ENCODE results near the gene FXYD3.

- TF ChIP-seq CTCF (IDR thresholded peaks at IDR 0.05; ENCODE audit: low read depth, low read length) (no peak), EZH2phosphoT487 (IDR thresholded peaks at IDR 0.05; ENCODE audit: low read depth) (no peak)
These were observed 3.5 kb downstream of the FXYD3 start for GRCh38 chr19:35119091-35119490.

Measured in OCI-LY3 (cell line).